Subcutaneous adipose tissue (tissue), 4 donors: ENCODE results near the gene OCA2. TPM values are rescaled to one million over a fixed set of nuclear protein-coding genes. Genes with fewer than 3 reads are reported as not detected.

Experiments used
- CTCF ChIP-seq: fragments of 450-650 bp; IDR thresholded peaks from one replicate; pipeline ENCODE4 v1.5.1; 2016; ENCODE audit warnings: low read depth, mild to moderate bottlenecking, control low read depth, antibody characterized with exemption, moderate library complexity
- total RNA-seq, 4 donors: library from RNA; depleted of rRNA; stranded (reverse); fragments of >200 nt; gene quantifications; one replicate each; pipeline ENCODE4 v1.1.0, GENCODE V29; 2016

OCA2 gene
- total RNA-seq, 4 donors from 2014 or later = 1.1 TPM; not detected in 3

- no peak for TF ChIP-seq CTCF
These were observed 71.4 kb downstream of the OCA2 start for GRCh38 chr15:28027714-28028076.

GRCh38 chr15:28026764-28027713 lies 72.1 kb downstream of the OCA2 start:
- no peak for TF ChIP-seq CTCF

GRCh38 chr15:28026221-28026620 lies 72.9 kb downstream of the OCA2 start:
- TF ChIP-seq CTCF = no peak

GRCh38 chr15:28025413-28025812 lies 73.7 kb downstream of the OCA2 start:
- no peak for TF ChIP-seq CTCF

- no peak for TF ChIP-seq CTCF
These were observed 74.2 kb downstream of the OCA2 start for GRCh38 chr15:28024889-28025250.

- TF ChIP-seq CTCF = no peak
These were observed 74.9 kb downstream of the OCA2 start for GRCh38 chr15:28023933-28024888.

GRCh38 chr15:28023422-28023821 lies 75.7 kb downstream of the OCA2 start:
- TF ChIP-seq CTCF = no peak
